GF-D8 (cell line): ENCODE measurements around the gene NFE2L3.
"Not testable (repeated sequence)": the region's sequence is repeated elsewhere in the genome, so short reads cannot be mapped to it uniquely, and the experiment has no call there.

Experiments
- DNase-seq: peaks from one replicate; lab custom pipeline; 2025; lab: John Stamatoyannopoulos, UW

The NFE2L3 gene

DNA sequence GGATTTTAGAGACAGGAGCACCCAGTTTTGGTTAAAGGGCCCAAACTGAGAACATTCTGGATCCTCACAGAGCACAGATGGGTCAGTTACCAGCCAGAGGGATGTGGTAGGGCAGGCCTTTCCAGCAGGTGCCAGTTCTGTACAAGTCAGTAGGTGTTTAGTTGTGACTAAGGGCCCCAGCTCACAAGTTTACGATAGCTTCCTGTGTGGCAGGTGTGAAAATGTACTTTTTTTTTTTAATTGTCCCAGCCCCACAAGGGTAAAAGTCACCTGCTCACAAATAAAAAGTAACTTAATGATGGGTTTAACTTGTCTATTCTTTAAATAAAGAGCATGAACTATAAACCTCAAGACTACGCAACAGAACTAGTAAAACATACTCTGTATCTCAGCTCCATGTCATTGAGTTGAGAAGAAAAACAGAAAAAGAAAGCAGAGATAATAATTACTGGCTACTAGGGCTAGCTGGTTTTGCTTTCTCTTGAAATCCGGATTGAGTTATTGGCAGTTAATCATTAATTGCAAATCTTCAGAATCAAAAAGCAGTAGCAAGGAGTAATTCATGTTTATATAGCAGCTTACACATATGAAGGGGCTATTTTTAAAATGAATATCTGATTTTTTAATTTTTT, 15.4 kb downstream of the NFE2L3 start:
- DNase-seq: no peak

DNA sequence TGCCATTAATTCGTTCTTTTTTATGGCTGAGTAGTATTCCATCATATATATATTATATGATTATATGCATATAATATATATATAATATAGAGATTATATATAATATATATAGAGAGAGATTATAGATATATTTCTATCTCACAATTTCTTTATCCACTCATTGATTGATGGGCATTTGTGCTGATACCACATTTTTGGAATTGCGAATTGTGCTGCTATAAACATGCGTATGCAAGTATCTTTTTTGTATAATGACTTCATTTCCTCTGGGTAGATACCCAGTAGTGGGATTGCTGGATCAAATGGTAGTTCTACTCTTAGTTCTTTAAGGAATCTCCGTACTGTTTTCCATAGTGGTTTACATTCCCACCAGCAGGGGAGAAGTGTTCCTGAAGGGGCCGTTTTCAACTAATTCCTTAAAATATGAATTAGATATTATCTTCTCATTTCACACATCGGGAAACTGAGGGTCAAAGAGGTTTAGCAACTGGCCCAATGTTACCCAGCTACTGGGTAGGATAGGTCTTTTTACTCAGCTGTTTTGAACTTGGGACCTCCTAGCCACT, 16.5 kb downstream of the NFE2L3 start:
- DNase-seq: no peak

DNA sequence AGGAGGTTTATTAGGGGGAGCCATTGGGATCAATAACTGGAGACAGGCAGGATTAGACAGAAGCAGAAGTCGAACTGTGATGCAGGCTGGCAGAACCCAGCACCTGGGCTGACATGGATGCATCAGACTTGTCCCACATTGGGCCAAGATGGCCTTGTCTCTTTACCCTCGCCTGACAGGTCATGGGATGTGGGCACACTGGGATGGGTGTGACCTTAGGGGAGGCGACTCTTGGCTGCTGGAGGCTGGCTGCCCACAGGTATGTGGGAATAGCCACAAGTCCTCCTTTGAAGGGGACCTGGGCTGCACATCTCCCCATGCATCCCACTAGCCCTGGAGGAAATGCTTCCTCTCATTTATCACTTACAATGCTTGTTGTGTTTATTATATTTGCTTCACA, 17.3 kb downstream of the NFE2L3 start:
- DNase-seq: no peak

DNA sequence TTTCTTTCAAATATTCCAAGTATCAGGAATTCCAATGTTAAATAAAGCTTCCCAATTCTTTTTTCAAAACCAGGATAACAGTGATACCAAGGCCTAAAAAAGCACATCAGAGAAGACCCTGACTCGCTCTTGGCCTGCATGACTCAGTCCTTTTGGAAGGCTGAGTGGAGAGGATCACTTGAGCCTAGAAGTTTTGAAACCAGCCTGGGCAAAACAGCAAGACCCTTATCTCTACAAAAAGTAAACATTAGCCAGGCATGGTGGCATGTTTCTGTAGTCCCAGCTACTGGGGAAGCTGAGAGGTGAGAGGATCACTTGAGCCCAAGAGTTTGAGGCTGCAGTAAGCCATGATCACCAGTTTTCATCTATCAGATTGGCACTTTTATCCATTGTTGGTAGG, 18.7 kb downstream of the NFE2L3 start:
- no peak for DNase-seq

DNA sequence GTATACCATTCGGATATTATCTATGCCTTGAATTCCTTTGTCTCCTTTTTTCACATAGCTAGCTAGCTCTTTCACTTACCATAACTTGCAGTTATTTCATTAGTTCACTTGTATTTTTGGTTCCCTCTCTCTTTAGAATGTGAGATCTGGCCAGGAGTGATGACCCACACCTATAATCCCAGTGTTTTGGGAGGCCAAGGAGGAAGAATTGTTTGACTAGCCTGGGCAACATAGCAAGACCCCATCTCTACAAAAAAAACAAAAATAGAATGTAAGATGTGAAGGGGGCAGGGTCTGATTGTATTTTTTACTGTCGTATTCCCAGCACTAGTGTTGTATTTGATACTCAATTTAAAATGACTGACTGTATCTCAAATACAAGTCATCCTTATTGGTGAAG, 19.6 kb downstream of the NFE2L3 start:
- DNase-seq: no peak

DNA sequence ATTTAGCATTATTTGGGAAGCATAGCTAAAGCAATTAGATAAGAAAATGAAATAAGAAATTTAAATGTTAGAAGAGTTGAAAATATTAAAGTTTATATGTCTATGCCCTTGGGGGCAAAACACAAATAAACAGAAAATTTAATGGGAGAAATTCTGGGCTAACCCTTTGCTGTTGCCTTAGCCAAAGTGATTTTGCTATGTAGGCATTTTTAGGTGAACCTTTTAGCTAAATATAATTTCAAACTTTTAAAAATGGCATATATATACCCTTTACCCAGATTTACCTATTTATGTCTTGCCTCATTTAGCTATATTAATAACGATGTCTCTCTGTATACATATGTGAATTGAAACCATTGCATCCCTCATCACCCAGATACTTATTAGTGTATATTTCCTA, 20.1 kb downstream of the NFE2L3 start:
- DNase-seq: no peak

DNA sequence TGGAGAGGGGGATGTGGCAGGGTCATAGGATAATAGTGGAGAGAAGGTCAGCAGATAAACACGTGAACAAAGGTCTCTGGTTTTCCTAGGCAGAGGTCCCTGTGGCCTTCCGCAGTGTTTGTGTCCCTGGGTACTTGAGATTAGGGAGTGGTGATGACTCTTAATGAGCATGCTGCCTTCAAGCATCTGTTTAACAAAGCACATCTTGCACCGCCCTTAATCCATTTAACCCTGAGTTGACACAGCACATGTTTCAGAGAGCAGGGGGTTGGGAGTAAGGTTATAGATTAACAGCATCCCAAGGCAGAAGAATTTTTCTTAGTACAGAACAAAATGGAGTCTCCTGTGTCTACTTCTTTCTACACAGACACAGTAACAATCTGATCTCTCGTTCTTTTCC, 23.9 kb downstream of the NFE2L3 start:
- DNase-seq: not testable (repeated sequence)

DNA sequence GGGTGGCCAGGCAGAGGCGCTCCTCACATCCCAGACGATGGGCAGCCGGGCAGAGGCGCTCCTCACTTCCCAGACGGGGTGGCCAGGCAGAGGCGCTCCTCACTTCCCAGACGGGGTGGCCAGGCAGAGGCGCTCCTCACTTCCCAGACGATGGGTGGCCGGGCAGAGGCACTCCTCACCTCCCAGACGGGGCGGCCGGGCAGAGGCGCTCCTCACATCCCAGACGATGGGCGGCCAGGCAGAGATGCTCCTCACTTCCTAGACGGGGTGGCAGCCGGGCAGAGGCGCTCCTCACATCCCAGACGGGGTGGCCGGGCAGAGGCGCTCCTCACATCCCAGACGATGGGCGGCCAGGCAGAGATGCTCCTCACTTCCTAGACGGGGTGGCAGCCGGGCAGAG, 24.7 kb downstream of the NFE2L3 start:
- DNase-seq: not testable (repeated sequence)

DNA sequence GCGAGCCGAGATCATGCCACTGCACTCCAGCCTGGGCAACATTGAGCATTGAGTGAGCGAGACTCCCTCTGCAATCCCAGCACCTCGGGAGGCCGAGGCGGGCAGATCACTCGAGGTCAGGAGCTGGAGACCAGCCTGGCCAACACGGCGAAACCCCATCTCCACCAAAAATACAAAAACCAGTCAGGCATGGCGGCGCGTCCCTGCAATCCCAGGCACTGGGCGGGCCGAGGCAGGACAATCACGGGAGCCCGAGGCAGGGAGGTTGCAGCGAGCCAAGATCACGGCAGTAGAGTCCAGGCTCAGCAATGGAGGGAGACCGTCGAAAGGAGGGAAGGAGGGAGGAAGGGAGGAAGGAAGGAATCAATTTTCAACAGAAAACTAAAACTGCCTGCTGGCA, 25.3 kb downstream of the NFE2L3 start:
- DNase-seq: not testable (repeated sequence)

DNA sequence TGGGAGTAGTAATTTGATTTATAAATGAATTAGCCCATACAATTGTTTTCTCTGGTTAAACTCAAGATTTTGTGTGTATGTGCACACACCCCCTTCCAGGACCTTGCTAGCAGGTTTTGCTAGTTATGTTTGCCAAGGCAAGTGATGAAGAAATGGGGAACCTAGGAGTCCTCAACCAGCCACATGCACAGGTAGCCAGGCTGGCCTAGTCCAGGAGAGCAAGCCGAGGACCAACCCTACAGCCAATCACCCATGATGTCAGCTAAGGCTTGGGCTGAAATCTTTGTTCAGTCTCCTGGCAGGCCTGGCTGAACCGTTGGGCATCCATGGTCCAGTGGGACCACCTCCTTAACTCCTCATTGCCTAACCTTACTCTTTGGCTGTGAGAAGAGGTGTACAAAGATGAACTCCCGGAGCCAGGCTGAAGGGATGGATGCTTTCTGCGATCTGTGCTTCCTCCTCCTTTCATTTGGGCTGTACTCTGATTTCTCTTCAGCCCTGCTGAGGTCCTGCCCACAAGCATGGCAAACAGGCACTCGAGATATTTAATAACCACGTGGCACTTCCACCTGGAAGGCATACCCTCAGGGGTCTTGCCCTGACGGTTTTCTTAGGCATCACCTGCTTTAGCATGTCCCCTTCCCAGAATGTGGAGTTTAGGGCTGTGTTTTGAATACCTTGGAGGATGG, 26.4 kb downstream of the NFE2L3 start:
- DNase-seq: no peak

DNA sequence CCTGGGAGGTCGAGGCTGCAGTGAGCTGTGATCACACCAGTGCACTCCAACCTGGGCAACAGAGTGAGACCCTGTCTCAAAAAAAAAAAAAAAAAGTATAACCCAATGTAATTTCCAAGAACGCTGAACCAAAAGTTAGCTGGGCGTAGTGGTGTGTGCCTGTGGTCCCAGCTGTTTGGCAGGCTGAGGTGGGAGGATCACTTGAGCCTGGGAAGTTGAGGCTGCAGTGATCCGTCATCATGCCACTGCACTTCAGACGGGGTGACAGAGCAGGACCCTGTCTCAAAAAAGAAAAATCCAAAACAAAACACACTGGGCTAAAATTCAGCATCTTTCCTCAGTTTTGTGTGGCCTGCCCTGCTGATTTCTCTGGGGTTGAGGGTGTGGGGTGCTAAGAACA, 27.4 kb downstream of the NFE2L3 start:
- DNase-seq: no peak

DNA sequence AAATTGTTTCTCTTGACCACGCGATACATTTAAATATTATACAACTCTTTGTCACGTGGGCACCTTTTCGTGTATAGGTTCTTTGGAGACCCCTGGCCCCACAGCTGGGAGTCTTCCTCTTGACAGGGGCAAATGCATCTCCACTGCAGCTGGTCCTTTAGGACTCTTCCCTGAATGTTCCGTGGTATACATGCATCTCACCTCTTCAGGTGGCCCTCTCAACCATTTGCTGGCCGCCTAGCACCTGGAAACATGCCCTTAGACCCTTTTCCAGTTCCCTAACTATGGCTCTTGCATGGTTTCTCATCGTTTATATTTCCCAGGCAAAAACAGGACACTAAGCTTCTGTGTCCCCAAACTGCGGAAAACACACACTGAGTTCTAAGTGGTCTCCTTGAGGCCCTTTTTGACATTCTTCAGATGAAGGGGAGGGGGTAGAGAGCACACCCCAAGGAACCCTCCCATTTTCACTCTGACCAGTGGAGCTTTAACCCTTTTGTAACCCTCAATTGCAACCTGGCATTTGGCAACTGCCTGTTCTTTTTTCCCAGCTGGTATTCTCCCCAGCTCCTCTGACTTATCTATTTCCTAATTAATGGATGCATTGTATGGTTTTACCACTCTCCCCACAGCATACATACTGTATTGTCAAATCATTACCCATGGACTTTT, 28.0 kb downstream of the NFE2L3 start:
- no peak for DNase-seq

DNA sequence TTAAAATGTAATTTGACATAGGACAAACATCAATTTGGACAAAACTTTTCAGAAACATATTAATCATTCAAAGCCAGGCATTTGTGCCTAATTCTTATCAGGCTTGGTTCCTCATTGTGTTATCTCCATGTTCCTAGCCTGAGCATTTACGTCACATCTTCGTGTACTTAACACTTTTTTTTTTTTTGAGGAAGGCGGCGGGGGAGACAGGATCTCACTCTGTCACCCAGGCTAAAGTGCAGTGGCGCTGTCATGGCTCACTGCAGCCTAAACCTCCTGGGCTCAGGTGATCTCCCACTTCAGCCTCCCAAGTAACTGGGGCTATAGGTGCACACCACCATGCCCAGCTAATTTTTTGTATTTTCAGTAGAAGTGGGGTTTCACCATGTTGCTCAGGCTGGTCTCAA, 28.8 kb downstream of the NFE2L3 start:
- DNase-seq: no peak

DNA sequence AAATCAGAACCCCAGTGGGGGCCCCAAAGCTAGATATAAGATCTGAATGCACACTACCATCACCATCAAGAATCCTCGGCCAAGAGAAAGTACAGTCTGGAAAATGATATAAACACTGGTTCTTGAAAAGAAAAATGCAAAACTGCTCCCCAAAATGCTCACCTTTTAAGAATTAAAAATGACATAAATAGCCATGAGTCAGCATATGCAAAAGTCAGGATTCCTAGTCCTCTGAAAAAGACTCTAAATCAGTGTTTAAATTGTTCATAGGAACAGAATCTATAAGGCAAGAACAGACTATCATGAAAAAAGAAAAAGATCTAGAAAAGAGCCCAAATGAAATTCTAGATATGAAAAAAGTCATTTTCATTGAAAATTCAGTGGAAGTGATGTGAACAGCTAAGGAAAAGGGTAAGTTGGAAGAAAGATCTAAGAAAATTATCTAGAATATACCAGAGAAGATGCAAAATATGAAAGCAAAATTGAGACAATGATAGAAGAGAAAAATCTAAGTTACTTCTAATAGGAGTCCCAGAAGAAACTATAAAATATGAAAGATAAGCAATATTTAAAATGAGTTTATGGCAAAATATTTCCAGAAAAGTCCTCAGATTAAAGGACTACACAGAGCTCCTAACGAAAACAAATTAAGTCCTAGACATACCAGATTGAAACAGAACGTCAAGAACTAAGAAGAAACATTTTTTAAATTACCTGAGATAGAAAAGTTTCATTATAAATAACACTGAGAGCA, 29.7 kb downstream of the NFE2L3 start:
- DNase-seq: no peak

DNA sequence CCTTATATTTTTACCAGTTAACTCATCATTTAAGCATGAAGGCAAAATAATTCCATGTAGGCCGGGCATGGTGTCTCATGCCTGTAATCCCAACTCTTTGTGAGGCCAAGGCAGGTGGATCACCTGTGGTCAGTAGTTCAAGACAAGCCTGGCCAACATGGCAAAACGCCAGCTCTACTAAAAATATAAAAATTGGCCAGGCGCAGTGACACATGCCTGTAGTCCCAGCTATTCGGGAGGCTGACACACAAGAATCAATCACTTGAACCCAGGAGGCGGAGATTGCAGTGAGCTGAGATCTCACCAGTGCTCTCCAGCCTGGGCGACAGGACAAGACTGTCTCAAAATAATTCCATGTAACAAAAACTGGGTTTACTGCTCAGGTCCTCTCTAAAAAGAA, 30.3 kb downstream of the NFE2L3 start:
- no peak for DNase-seq

DNA sequence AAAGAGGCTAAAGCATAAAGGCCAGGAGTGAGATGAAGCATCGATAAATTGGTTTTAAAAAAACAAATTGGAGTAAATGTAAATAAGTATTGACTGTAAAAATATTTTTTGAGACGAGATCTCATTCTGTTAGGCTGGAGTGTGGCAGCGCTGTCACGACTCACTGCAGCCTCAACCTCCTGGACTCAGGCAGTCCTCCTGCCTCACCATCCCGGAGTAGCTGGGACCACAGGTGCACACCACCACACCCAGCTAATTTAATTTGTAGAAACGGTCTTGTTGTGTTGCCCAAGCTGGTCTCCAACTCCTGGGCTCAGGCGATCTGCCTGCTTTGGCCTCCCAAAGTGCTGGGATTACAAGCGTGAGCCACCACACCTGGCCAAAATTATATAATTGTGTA, 30.7 kb downstream of the NFE2L3 start:
- DNase-seq: no peak

DNA sequence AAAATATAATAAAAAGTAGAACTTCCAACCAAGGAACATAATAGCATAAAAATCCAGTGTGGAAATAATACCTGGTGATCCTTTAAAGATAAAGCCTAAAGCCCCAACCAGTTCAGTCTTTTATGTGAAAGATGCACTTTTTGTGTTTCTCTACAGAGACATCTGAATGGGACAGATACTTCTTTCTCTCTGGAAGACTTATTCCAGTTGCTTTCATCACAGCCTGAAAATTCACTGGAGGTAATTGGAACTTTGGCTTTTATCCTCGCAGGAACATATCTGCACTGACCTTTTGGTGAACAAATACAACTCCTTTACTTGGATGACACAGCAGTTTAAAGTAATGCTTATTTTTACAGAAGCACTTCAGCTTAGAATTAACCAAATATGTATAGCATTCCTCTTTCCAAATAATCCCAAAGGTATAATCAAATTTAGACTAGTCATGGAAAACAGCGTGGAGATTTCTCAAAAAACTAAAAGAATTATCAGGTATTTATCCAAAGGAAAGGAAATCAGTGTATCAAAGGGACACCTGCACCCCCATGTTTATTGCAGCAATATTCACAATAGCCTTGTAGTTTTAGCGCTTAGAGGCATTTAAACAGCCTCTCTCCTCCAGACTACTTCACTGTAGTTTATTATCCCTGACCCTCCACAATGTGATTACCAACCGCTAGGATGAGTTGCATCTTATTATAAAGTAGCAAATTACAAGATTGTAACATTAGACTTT, 31.7 kb downstream of the NFE2L3 start:
- DNase-seq: no peak

DNA sequence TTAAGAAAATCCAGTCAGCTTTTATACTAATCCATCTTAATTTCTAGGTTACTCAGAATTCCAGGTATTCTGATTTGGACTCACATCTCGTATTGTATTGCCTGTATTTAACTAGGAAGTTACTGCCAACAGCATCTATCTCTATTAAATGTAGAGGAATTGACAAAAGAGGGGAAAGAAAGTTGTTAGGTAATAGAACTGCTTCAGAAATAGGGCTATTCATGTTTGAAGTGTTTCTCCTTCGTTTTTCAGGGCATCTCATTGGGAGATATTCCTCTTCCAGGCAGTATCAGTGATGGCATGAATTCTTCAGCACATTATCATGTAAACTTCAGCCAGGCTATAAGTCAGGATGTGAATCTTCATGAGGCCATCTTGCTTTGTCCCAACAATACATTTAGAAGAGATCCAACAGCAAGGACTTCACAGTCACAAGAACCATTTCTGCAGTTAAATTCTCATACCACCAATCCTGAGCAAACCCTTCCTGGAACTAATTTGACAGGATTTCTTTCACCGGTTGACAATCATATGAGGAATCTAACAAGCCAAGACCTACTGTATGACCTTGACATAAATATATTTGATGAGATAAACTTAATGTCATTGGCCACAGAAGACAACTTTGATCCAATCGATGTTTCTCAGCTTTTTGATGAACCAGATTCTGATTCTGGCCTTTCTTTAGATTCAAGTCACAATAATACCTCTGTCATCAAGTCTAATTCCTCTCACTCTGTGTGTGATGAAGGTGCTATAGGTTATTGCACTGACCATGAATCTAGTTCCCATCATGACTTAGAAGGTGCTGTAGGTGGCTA, 32.5 kb downstream of the NFE2L3 start:
- DNase-seq: not testable (repeated sequence)

DNA sequence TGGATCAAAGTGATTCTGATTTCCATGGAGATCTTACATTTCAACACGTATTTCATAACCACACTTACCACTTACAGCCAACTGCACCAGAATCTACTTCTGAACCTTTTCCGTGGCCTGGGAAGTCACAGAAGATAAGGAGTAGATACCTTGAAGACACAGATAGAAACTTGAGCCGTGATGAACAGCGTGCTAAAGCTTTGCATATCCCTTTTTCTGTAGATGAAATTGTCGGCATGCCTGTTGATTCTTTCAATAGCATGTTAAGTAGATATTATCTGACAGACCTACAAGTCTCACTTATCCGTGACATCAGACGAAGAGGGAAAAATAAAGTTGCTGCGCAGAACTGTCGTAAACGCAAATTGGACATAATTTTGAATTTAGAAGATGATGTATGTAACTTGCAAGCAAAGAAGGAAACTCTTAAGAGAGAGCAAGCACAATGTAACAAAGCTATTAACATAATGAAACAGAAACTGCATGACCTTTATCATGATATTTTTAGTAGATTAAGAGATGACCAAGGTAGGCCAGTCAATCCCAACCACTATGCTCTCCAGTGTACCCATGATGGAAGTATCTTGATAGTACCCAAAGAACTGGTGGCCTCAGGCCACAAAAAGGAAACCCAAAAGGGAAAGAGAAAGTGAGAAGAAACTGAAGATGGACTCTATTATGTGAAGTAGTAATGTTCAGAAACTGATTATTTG, 33.3 kb downstream of the NFE2L3 start:
- no peak for DNase-seq

DNA sequence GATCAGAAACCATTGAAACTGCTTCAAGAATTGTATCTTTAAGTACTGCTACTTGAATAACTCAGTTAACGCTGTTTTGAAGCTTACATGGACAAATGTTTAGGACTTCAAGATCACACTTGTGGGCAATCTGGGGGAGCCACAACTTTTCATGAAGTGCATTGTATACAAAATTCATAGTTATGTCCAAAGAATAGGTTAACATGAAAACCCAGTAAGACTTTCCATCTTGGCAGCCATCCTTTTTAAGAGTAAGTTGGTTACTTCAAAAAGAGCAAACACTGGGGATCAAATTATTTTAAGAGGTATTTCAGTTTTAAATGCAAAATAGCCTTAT, 33.8 kb downstream of the NFE2L3 start:
- no peak for DNase-seq
